NCI-H446 (cell line): ENCODE results near the gene AIFM2.
"Not testable (repeated sequence)": the region's sequence is repeated elsewhere in the genome, so short reads cannot be mapped to it uniquely, and the experiment has no call there.

Source experiments
- DNase-seq, 2 experiments: peaks; one replicate each; lab custom pipeline; 2025; lab: John Stamatoyannopoulos, UW

The AIFM2 gene

GRCh38 chr10:70092389-70092718, 40.3 kb downstream of the AIFM2 start:
- no peak for DNase-seq

DNA sequence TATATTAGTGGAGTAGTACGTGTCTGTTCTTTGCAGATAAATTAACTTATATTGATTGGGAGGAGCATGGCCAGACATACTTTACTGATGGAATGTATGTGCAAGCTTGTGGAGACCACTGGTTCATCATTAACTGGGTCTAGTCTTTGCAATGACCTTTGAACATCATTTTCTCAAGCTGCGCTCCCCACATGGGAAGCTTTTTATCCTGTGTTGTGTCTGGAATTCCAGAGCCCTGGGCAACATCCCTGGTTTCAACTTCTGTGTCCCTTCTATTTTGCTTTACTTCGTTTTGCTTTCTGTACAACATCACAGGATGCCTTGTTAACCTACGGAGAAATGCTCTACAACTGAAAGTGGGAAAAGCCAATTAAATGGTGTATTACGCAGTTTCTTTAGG, 41.7 kb downstream of the AIFM2 start:
- no peak for DNase-seq

GRCh38 chr10:70090013-70090412, 42.6 kb downstream of the AIFM2 start:
- no peak for DNase-seq

DNA sequence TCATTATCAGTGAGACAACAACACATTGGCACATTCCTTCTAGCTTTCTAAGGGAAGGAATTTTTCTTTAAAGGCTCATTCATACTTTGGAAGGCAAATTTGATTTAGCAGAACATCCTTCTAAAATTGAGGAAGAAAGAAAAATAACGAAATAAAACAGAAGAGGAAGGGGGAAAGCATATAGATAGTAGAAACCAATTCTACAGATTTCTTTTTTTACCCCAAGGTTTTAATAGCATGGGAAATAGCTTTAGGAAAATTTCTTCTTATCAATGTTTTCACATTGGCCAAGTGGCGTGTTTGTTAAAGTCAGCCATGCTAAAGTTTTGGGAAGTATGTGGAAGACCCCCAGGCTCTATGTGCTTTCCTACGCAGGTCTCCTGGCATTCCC, 44.3 kb downstream of the AIFM2 start:
- no peak for DNase-seq

- no peak for DNase-seq
Measured at GRCh38 chr10:70087616-70088307, 44.9 kb downstream of the AIFM2 start.

GRCh38 chr10:70085975-70086613, 46.5 kb downstream of the AIFM2 start:
- DNase-seq = no peak

DNA sequence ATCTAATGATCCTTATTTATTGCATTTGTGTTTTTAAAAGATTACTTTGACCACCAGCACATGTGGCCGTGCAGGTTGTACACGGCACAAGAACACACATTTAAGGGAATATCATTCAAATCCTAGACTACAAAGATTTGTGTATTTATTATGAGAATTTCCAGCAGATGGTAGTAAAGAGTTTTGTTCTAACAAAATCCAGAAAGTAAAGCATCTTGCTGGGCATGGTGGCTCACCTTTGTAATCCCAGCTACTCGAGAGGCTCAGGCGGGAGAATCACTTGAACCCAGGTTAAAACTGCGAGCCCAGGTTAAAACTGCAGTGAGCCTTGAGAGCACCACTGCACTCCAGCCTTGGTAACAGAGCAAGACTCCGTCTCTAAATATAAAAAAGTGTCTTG, 48.4 kb downstream of the AIFM2 start:
- peak in 1 of 2 experiments; percentile 0 for DNase-seq

DNA sequence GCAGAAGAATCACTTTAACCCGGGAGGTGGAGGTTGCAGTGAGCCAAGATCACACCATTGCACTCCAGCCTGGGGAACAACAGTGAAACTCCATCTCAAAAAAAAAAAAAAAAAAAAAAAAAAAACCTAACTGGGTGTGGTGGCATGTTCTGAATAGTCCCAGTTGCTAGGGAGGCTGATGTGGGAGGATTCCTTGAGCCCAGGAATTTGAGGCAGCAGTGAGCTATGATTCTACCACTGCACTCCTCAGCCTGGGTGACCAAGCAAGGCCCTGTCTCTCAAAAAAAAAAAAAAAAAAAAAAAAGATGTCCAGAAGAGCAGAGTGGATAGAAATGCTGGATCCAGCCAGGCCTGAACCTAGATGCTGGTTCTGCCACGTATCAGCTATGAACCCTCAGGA, 51.8 kb downstream of the AIFM2 start:
- not testable (repeated sequence) for DNase-seq

- no peak for DNase-seq
Measured at GRCh38 chr10:70078937-70079336, 53.7 kb downstream of the AIFM2 start.

GRCh38 chr10:70078329-70078728, 54.3 kb downstream of the AIFM2 start:
- DNase-seq = no peak

GRCh38 chr10:70074971-70075370, 57.7 kb downstream of the AIFM2 start:
- no peak for DNase-seq

GRCh38 chr10:70074165-70074564, 58.5 kb downstream of the AIFM2 start:
- DNase-seq = no peak

DNA sequence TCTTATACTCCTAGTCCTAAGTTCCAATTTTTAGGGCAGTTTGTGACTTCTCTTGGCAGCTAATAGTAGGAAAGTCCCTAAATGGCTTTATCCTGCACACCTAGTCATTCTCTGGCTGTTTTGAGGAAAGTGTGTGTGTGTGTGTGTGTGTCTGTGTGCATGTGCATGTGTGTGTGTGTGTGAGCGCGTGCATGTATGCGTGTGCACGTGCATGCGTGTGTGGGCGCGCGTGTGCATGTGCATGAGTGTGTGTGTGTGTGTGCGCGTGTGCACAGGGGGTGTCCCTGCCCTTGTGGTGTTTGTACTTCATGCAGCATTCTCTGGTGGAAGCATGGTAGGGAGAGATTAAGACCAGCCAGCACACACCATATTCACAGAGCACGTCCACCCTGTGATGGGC, 61.8 kb downstream of the AIFM2 start:
- DNase-seq = no peak

DNA sequence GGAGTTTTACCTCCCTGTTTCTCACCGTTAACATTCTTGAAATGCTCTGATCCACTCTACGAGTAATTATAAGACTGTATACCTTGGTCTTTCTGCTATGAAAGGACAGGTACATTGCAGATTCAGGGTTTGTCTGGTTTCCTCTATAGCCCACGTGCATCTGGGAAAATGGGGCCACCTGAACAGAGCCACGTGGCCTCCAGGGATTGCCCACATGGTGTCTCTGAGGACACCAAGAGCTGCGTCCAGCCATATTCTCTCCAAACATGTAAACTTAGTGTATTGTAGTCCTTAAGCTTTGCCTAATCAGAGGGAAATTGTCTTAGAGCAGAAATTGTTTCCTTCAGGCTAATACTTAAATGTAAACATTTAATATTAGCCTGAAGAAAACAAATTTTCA, 63.3 kb downstream of the AIFM2 start:
- DNase-seq = no peak

- DNase-seq = no peak
Measured at GRCh38 chr10:70068925-70069324, 63.7 kb downstream of the AIFM2 start.

DNA sequence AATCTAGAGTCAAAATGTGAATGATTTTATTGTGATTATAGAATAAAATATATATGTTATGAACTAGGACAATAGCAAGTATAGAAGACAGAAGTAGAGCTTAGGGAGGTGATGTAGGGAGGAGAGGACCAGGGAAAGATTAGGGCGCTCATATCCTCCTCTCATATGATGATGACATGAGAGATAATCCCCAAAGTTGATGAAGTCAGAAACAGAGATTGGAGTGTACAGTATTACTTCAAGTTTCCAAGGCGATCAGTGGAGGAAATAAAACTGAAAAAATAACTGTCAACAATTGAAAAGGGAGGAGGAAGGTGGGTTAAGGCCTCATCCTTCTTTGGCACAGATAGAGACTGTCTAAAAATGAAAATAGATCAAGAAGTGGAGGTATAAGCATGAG, 65.0 kb downstream of the AIFM2 start:
- DNase-seq = no peak

- DNase-seq = no peak
Measured at GRCh38 chr10:70066190-70066589, 66.4 kb downstream of the AIFM2 start.

- DNase-seq = no peak
Measured at GRCh38 chr10:70064486-70064885, 68.1 kb downstream of the AIFM2 start.

DNA sequence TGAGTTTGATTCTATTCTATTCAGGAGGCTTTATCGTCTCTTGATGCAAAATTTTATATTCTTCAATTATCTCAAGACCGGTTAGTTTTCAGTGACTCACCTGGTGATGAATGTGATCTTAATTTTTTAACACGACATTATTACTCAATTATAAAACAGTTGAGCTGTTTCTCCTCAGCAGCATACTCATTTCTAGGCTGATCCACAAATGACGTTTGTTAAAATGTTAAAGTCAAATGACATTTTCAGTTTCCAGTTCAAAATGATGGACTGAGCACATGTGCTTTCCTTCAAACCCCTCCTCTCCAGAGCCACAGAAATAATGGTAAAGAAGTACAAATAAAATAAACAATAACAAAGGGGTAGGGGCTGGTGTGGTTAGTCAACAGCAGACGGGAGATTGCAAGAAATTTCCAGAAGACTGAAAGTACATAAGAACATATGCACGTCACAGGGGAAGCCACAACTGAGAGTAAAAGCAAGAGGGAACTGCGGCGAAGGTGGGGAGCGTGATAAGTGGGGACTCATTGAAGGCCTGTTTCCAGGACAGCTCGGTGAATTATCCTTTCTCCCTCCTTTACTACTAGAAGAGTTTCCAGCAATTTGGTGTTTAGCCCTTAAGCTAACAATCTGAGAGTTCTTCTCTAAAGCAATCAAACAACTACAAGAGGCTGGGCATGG, 69.1 kb downstream of the AIFM2 start:
- no peak for DNase-seq
